ENCODE measurements around the gene HCRT.
A peak's percentile ranks its signal among the peaks of the same experiment; 100 is the strongest.
"Not testable (repeated sequence)": the region's sequence is repeated elsewhere in the genome, so short reads cannot be mapped to it uniquely, and the experiment has no call there.

The HCRT gene

DNA sequence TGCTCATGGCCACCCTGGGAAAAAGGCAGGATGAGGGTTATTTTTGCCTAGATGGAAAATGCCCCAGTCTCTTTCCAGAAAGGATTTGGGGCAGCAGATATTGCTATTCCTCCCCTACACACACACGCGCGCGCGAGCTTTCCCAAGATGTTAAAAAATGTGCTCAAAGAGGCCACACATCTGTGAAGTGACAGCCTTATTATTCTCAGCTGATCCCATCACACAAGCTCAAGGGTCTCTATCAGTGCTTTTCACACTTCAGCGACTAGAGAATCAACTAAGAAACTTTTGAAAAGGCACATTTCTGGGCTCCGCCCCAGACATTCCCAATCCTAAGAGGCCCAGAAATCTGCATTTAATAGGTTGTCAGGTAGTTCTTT, 24.7 kb downstream of the HCRT start:
- no peak for DNase-seq (ENCODE audit: low read depth)
- no peak overlapping the region for H3K4me3 ChIP-seq (ENCODE audit: control insufficient read depth, low read depth, low read length)
- TF ChIP-seq, protein P1, sequence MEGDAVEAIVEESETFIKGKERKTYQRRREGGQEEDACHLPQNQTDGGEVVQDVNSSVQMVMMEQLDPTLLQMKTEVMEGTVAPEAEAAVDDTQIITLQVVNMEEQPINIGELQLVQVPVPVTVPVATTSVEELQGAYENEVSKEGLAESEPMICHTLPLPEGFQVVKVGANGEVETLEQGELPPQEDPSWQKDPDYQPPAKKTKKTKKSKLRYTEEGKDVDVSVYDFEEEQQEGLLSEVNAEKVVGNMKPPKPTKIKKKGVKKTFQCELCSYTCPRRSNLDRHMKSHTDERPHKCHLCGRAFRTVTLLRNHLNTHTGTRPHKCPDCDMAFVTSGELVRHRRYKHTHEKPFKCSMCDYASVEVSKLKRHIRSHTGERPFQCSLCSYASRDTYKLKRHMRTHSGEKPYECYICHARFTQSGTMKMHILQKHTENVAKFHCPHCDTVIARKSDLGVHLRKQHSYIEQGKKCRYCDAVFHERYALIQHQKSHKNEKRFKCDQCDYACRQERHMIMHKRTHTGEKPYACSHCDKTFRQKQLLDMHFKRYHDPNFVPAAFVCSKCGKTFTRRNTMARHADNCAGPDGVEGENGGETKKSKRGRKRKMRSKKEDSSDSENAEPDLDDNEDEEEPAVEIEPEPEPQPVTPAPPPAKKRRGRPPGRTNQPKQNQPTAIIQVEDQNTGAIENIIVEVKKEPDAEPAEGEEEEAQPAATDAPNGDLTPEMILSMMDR (conservative IDR thresholded peaks at IDR 0.05; ENCODE audit: control insufficient read depth, insufficient read depth, low read depth, low read length) = no peak

DNA sequence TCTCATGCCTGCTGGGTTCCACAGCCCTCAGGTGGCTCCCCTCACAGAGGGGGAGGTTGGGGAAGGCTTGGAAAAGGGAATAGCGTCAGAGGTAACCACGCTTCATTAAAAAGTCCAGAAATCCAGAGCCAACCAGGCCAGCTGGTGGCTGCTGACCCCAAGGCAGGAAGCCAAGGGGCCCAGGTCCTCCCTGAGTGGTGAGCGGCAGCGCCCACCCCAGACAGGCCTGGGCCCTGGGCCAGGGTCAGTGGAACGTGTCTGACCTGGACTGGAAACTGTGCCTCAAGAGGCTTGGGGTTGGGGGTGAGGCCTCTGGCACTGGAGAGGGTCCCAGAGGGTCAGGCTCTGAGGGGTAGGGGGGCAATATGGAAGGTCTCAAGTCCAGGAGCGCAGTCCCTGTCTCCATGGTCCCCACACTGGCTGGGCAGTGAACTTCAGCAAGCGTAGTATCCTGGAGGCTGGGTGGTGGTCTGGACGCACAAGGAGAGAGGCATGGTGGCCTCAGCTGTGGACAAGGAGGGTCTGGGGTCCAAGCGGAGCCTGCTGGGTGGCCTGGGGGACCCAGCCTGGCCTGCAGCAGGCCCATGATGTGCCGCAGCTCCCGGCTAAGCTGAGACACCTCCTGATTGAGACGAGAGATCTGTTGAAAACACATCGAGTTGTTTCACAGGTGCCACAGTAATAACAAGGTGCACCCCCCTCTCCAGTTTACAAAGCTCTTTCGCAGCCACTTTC, 25.3 kb downstream of the HCRT start:
- no peak for DNase-seq (ENCODE audit: low read depth)
- TF ChIP-seq, protein P1 (conservative IDR thresholded peaks at IDR 0.05; ENCODE audit: control insufficient read depth, insufficient read depth, low read depth, low read length) = no peak
- no peak overlapping the region for H3K4me3 ChIP-seq (ENCODE audit: control insufficient read depth, low read depth, low read length)

DNA sequence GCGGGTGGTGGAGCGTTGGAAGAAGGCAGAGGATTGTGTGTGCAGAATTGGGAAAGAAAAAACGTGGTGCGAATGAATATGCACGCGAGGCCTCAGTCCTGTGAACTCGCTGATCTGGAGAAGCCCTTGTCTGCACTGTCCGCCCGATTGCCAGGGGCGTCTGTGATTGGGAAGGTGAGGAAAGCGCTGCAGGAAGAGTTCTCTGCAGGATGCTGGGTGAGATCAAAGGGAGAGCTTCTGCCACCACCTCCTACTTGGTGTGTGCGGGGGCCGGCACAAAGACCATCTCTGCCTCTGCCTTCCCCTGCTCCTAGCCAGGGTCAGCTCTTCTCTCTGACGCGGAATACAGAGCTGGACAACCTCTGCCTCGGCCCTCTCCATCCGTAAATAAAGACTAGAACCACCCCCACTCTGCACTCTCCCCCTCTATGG, 29.6 kb downstream of the HCRT start:
- H3K4me3 ChIP-seq (ENCODE audit: control insufficient read depth, low read depth, low read length) = peak overlapping the region; percentile 52
- no peak for DNase-seq (ENCODE audit: low read depth)
- TF ChIP-seq, protein P1 (conservative IDR thresholded peaks at IDR 0.05; ENCODE audit: control insufficient read depth, insufficient read depth, low read depth, low read length) = no peak

DNA sequence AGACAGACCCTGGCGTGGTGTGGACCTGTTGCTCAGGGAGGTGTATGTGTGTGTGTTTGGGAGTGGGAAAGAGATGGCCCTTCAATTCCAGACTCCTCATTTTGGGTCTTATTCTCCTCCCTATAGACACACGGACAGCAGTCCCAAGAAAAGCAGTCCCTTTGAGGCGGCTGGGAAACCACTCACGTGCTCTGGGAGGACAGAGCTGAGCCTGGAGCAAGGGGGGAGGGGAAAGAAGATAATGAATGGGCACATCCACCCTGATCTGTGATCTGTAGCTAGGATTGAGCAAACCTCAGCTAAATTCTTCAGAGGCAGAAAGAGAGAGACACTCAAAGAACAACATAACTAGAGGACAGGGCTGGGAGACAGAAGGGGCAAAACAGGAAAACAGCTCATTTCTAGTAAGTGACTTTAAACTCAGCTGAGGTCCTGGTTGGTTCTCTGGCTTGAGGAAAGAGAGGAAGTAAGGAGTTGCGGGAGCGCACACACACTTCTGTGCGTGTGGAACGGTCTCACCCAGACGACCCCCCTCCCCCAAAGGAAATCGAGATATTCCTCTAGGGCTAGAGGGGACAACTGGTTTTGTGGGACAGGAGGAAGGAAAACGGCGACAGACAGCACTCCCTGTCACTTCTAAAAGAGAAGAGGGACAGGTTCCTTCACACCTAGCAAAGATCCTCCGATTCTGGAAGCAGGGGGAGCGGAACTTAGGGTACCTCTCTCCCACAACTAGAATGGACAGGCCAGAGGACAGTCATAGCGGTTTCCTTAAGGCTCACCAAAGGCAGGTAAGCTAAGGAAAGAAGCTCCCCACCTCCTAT, 31.1 kb downstream of the HCRT start:
- peak; percentile 21 for DNase-seq (ENCODE audit: low read depth)
- H3K4me3 ChIP-seq (ENCODE audit: control insufficient read depth, low read depth, low read length) = peak overlapping the region; percentile 100
- TF ChIP-seq, protein P1 (conservative IDR thresholded peaks at IDR 0.05; ENCODE audit: control insufficient read depth, insufficient read depth, low read depth, low read length) = no peak

DNA sequence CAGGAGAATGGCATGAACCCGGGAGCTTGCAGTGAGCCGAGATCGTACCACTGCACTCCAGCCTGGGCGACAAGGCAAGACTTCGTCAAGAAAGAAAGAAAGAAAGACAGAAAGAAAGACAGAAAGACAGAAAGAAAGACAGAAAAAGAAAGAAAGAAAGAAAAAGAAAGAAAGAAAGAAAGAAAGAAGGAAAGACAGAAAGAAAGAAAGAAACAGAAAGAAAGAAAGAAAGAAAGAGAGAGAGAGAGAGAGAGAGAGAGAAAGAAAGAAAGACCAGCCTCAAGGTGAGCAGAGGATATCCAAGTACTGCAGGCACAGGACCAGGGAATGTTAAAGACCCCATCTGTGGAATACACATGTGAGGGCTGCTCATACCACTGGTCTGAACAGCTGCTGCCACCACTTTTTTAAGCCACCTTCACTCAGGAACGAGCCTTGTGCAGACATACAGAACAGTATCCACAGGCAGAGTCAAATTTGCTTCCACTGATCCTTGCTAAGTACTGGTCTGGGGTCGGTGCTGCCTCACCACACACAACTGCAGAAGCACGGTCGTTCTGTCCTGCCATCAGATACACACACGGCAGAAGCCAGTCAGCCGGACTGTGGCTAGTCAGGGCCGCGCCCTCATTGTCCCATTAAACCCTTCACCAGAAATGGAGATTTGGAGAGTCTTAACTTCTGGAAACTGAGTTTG, 38.2 kb downstream of the HCRT start:
- TF ChIP-seq, protein P1 (conservative IDR thresholded peaks at IDR 0.05; ENCODE audit: control insufficient read depth, insufficient read depth, low read depth, low read length) = no peak
- no peak for DNase-seq (ENCODE audit: low read depth)
- H3K4me3 ChIP-seq (ENCODE audit: control insufficient read depth, low read depth, low read length) = no peak overlapping the region

DNA sequence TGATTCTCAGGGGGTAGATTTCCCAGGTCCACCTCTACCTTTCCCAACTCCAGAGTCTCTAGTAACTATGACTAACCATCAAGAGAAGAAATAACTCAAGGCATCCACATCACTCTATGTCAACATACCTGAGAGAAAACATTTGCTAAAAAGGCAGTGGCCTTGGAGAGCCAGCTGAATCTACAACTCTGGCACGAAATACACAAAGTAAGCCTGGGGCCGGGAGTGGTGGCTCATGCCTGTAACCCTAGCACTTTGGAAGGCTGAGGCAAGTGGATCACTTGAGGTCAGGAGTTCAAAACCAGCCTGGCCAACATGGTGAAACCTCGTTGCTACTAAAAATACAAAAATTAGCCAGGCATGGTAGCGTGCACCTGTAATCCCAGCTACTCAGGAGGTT, 42.1 kb downstream of the HCRT start:
- DNase-seq (ENCODE audit: low read depth); H3K4me3 ChIP-seq (ENCODE audit: control insufficient read depth, low read depth, low read length): not testable (repeated sequence)
